Karpas-422 (cell line): ENCODE data around the gene BTG4. TPM values are rescaled to one million over a fixed set of nuclear protein-coding genes. Genes with fewer than 3 reads are reported as not detected.
A peak's percentile ranks its signal among the peaks of the same experiment; 100 is the strongest.

ENCODE experiments used
- DNase-seq: peaks from one replicate; pipeline ENCODE4 v3.0.0-alpha.2; 2015
- H2AFZ ChIP-seq: fragments of 200-600 bp; sonication (generic); 2 replicates; pipeline ENCODE4 v1.6.1; 2014; ENCODE audit warnings: antibody characterized with exemption, low read length, mixed read lengths
- H3K27ac ChIP-seq: fragments of 200-600 bp; sonication (generic); 2 replicates; pipeline ENCODE4 v1.5.1; 2014; ENCODE audit warnings: mild to moderate bottlenecking, low read length, moderate library complexity
- H3K27me3 ChIP-seq: fragments of 200-600 bp; sonication (generic); 2 replicates; pipeline ENCODE4 v1.6.1; 2014; ENCODE audit warnings: low read length, mixed read lengths
- H3K36me3 ChIP-seq: fragments of 200-600 bp; sonication (generic); 2 replicates; pipeline ENCODE4 v1.6.1; 2014; ENCODE audit warnings: low read length, mixed read lengths; ENCODE audit not compliant: insufficient read depth
- H3K4me1 ChIP-seq: fragments of 200-600 bp; sonication (generic); 2 replicates; pipeline ENCODE4 v1.6.1; 2014; ENCODE audit warnings: mild to moderate bottlenecking, low read length, mixed read lengths
- H3K4me2 ChIP-seq: fragments of 200-600 bp; sonication (generic); 2 replicates; pipeline ENCODE4 v1.6.1; 2014; ENCODE audit warnings: low read length, low read depth, mild to moderate bottlenecking; ENCODE audit not compliant: poor library complexity, severe bottlenecking
- H3K4me3 ChIP-seq: fragments of 200-600 bp; sonication (generic); 2 replicates; pipeline ENCODE4 v1.5.1; 2014; ENCODE audit warnings: mild to moderate bottlenecking, antibody characterized with exemption, low read length, mixed read lengths
- H3K79me2 ChIP-seq: fragments of 200-600 bp; sonication (generic); 2 replicates; pipeline ENCODE4 v1.6.1; 2014; ENCODE audit warnings: mild to moderate bottlenecking, low read length, mixed read lengths
- H3K9ac ChIP-seq: fragments of 200-600 bp; sonication (generic); 2 replicates; pipeline ENCODE4 v1.6.0; 2014; ENCODE audit warnings: low read length
- H3K9me2 ChIP-seq: fragments of 200-600 bp; sonication (generic), shearing (Covaris generic); replicated peaks from 2 replicates; pipeline ENCODE4 v1.6.0; 2014; ENCODE audit warnings: mild to moderate bottlenecking, low read length, moderate library complexity; ENCODE audit not compliant: insufficient read depth
- H3K9me3 ChIP-seq: fragments of 300-700, 200-600 bp; sonication (generic); 2 replicates; pipeline ENCODE4 v1.6.1; 2014; ENCODE audit warnings: low read length, mixed read lengths
- H4K20me1 ChIP-seq: fragments of 200-600 bp; sonication (generic); 2 replicates; pipeline ENCODE4 v1.6.1; 2014; ENCODE audit warnings: mild to moderate bottlenecking, antibody characterized with exemption, low read length, low read depth; ENCODE audit not compliant: insufficient read depth
- total RNA-seq: library from RNA; depleted of rRNA; stranded (reverse); fragments of >200 nt; shearing (Covaris generic); gene quantifications from 2 replicates; pipeline ENCODE4 v1.2.3, GENCODE V29; 2014; ENCODE audit warnings: low replicate concordance

The BTG4 gene
- total RNA-seq, 1 experiment from 2014 or later, result not detected

- no peaks in the 10 kb centered on the region for H4K20me1 ChIP-seq
- H3K9ac ChIP-seq, result no peak overlapping the region
- H3K27me3 ChIP-seq, result peaks cover 16% of the 10 kb centered on the region; the same call in 1 of the 2 replicates
- H3K36me3 ChIP-seq, result no peaks in the 10 kb centered on the region; the same call in 1 of the 2 replicates
- H3K79me2 ChIP-seq, result no peaks in the 10 kb centered on the region
- no peaks in the 10 kb centered on the region for H3K9me2 ChIP-seq
- peaks cover 11% of the 10 kb centered on the region for H3K4me1 ChIP-seq
- peaks cover 8% of the 10 kb centered on the region for H3K9me3 ChIP-seq
- no peak overlapping the region for H3K27ac ChIP-seq
- H2AFZ ChIP-seq, result no peak overlapping the region
- no peak overlapping the region for H3K4me2 ChIP-seq
- DNase-seq, result no peak
- no peak overlapping the region for H3K4me3 ChIP-seq
These were observed 42.3 kb upstream of the BTG4 start for GRCh38 chr11:111554532-111554931.

- H2AFZ ChIP-seq, result no peak overlapping the region
- H3K9me3 ChIP-seq, result no peaks in the 10 kb centered on the region
- no peaks in the 10 kb centered on the region for H3K36me3 ChIP-seq
- no peaks in the 10 kb centered on the region for H4K20me1 ChIP-seq
- no peak overlapping the region for H3K9ac ChIP-seq
- H3K4me3 ChIP-seq, result no peak overlapping the region
- DNase-seq, result peak; percentile 88
- peaks cover 5% of the 10 kb centered on the region; the same call in 1 of the 2 replicates for H3K27me3 ChIP-seq
- H3K79me2 ChIP-seq, result no peaks in the 10 kb centered on the region
- H3K27ac ChIP-seq, result no peak overlapping the region
- peaks cover 11% of the 10 kb centered on the region for H3K4me1 ChIP-seq
- no peak overlapping the region for H3K4me2 ChIP-seq
- H3K9me2 ChIP-seq, result no peaks in the 10 kb centered on the region
These were observed 38.1 kb upstream of the BTG4 start for GRCh38 chr11:111550258-111550657.

GRCh38 chr11:111549869-111550203 lies 37.6 kb upstream of the BTG4 start:
- Histone ChIP-seq H3K9me3 (no peaks in the 10 kb centered on the region), H4K20me1 (no peaks in the 10 kb centered on the region), H3K27me3 (peaks cover 5% of the 10 kb centered on the region; the same call in 1 of the 2 replicates), H3K36me3 (no peaks in the 10 kb centered on the region), H3K4me2 (no peak overlapping the region), H3K9ac (no peak overlapping the region), H3K27ac (no peak overlapping the region), H3K4me1 (peaks cover 11% of the 10 kb centered on the region), H3K4me3 (no peak overlapping the region), H3K9me2 (no peaks in the 10 kb centered on the region), H3K79me2 (no peaks in the 10 kb centered on the region), H2AFZ (no peak overlapping the region)
- no peak for DNase-seq

GRCh38 chr11:111549196-111549868 lies 37.1 kb upstream of the BTG4 start:
- Histone ChIP-seq H3K36me3 (no peaks in the 10 kb centered on the region), H3K9ac (no peak overlapping the region), H3K4me3 (no peak overlapping the region), H3K9me3 (no peaks in the 10 kb centered on the region), H4K20me1 (no peaks in the 10 kb centered on the region), H3K79me2 (no peaks in the 10 kb centered on the region), H3K4me1 (peaks cover 11% of the 10 kb centered on the region), H3K27me3 (peaks cover 5% of the 10 kb centered on the region; the same call in 1 of the 2 replicates), H3K27ac (no peak overlapping the region), H3K4me2 (no peak overlapping the region), H3K9me2 (no peaks in the 10 kb centered on the region), H2AFZ (no peak overlapping the region)
- DNase-seq, result no peak

- H3K9me3 ChIP-seq, result no peaks in the 10 kb centered on the region
- H3K36me3 ChIP-seq, result no peaks in the 10 kb centered on the region
- no peak overlapping the region for H3K4me3 ChIP-seq
- H3K4me1 ChIP-seq, result peaks cover 11% of the 10 kb centered on the region
- H3K4me2 ChIP-seq, result no peak overlapping the region
- no peaks in the 10 kb centered on the region for H4K20me1 ChIP-seq
- no peak overlapping the region for H3K27ac ChIP-seq
- no peaks in the 10 kb centered on the region for H3K79me2 ChIP-seq
- peaks cover 5% of the 10 kb centered on the region; the same call in 1 of the 2 replicates for H3K27me3 ChIP-seq
- DNase-seq, result no peak
- H2AFZ ChIP-seq, result no peak overlapping the region
- H3K9me2 ChIP-seq, result no peaks in the 10 kb centered on the region
- no peak overlapping the region for H3K9ac ChIP-seq
These were observed 36.3 kb upstream of the BTG4 start for GRCh38 chr11:111548525-111548924.

GRCh38 chr11:111542606-111543275 lies 30.6 kb upstream of the BTG4 start:
- no peak overlapping the region for H3K9ac ChIP-seq
- no peak overlapping the region for H3K27ac ChIP-seq
- no peaks in the 10 kb centered on the region for H3K9me2 ChIP-seq
- no peaks in the 10 kb centered on the region for H3K36me3 ChIP-seq
- peaks cover 5% of the 10 kb centered on the region; the same call in 1 of the 2 replicates for H3K27me3 ChIP-seq
- DNase-seq, result no peak
- H3K9me3 ChIP-seq, result 0 out of 2 replicates have a peak, but pooled peaks cover 2% of the 10 kb centered on the region
- no peaks in the 10 kb centered on the region for H3K79me2 ChIP-seq
- no peak overlapping the region for H2AFZ ChIP-seq
- H3K4me1 ChIP-seq, result no peaks in the 10 kb centered on the region
- H3K4me2 ChIP-seq, result no peak overlapping the region
- no peaks in the 10 kb centered on the region for H4K20me1 ChIP-seq
- no peak overlapping the region for H3K4me3 ChIP-seq

- no peaks in the 10 kb centered on the region for H3K79me2 ChIP-seq
- H3K4me3 ChIP-seq, result no peak overlapping the region
- DNase-seq, result no peak
- H3K4me2 ChIP-seq, result no peak overlapping the region
- 0 out of 2 replicates have a peak, but pooled peaks cover 2% of the 10 kb centered on the region for H3K9me3 ChIP-seq
- H4K20me1 ChIP-seq, result no peaks in the 10 kb centered on the region
- no peak overlapping the region for H3K27ac ChIP-seq
- no peaks in the 10 kb centered on the region for H3K36me3 ChIP-seq
- H3K9me2 ChIP-seq, result no peaks in the 10 kb centered on the region
- H3K9ac ChIP-seq, result no peak overlapping the region
- H2AFZ ChIP-seq, result no peak overlapping the region
- 0 out of 2 replicates have a peak, but pooled peaks cover 5% of the 10 kb centered on the region for H3K27me3 ChIP-seq
- no peaks in the 10 kb centered on the region for H3K4me1 ChIP-seq
These were observed 29.3 kb upstream of the BTG4 start for GRCh38 chr11:111541254-111542061.

GRCh38 chr11:111540937-111541253 lies 28.7 kb upstream of the BTG4 start:
- Histone ChIP-seq H3K9me2 (no peaks in the 10 kb centered on the region), H3K9ac (no peak overlapping the region), H3K27ac (no peak overlapping the region), H3K9me3 (0 out of 2 replicates have a peak, but pooled peaks cover 2% of the 10 kb centered on the region), H3K4me1 (no peaks in the 10 kb centered on the region), H3K36me3 (no peaks in the 10 kb centered on the region), H3K27me3 (0 out of 2 replicates have a peak, but pooled peaks cover 5% of the 10 kb centered on the region), H4K20me1 (no peaks in the 10 kb centered on the region), H2AFZ (no peak overlapping the region), H3K4me2 (no peak overlapping the region), H3K4me3 (no peak overlapping the region), H3K79me2 (no peaks in the 10 kb centered on the region)
- DNase-seq, result no peak
